A673 (cell line): ENCODE measurements around the gene ANAPC2. TPM values are rescaled to one million over a fixed set of nuclear protein-coding genes. Genes with fewer than 3 reads are reported as not detected.

Experiments used
- BruUV-seq: library from RNA; stranded (reverse); fragments of 400-500 nt; replicated peaks from 2 replicates; lab custom pipeline; 2021; lab: Mats Ljungman, UMichigan
- CTCF ChIA-PET: fragments of 300-600 bp; sonication (Branson Sonifier 250); formaldehyde crosslinking; loops from one replicate; lab custom pipeline; 2022; ENCODE audit warnings: antibody characterized with exemption; lab: Charles Lee
- POLR2A ChIA-PET: fragments of 300-600 bp; sonication (Branson Sonifier 250); formaldehyde crosslinking; loops from one replicate; lab custom pipeline; 2022; ENCODE audit warnings: antibody characterized with exemption; ENCODE audit not compliant: low non-redundant PET; lab: Charles Lee
- DNase-seq: peaks from one replicate; pipeline ENCODE4 v3.0.0-alpha.2; 2015; ENCODE audit warnings: low spot score
- H3K27ac ChIP-seq: fragments of 200-600 bp; sonication (generic); 2 replicates; pipeline ENCODE4 v1.5.1; 2016; ENCODE audit warnings: mixed run types, low read depth, mild to moderate bottlenecking, mixed read lengths, antibody characterized with exemption, low read length; ENCODE audit not compliant: poor library complexity, severe bottlenecking
- H3K27me3 ChIP-seq: fragments of 200-600 bp; sonication (generic); replicated peaks from 2 replicates; pipeline ENCODE4 v1.6.1; 2017; ENCODE audit warnings: mixed run types, low read depth, mild to moderate bottlenecking, mixed read lengths, antibody characterized with exemption, low read length; ENCODE audit not compliant: insufficient read depth, poor library complexity
- H3K36me3 ChIP-seq: fragments of 200-600 bp; sonication (generic); 2 replicates; pipeline ENCODE4 v1.6.1; 2016; ENCODE audit warnings: mixed run types, mild to moderate bottlenecking, mixed read lengths, antibody characterized with exemption, low read length; ENCODE audit not compliant: insufficient read depth, poor library complexity, severe bottlenecking
- H3K4me1 ChIP-seq: fragments of 200-600 bp; sonication (generic); 2 replicates; pipeline ENCODE4 v1.6.1; 2017; ENCODE audit warnings: mixed run types, mild to moderate bottlenecking, mixed read lengths, antibody characterized with exemption, low read length; ENCODE audit not compliant: insufficient read depth, poor library complexity, severe bottlenecking
- H3K4me3 ChIP-seq: fragments of 200-600 bp; sonication (generic); 2 replicates; pipeline ENCODE4 v1.5.1; 2016; ENCODE audit warnings: low read depth, mixed run types, mild to moderate bottlenecking, mixed read lengths, low read length; ENCODE audit not compliant: poor library complexity, severe bottlenecking
- H3K9me3 ChIP-seq: fragments of 200-600 bp; sonication (generic); 2 replicates; pipeline ENCODE4 v1.6.1; 2016; ENCODE audit warnings: mixed run types, low read depth, mild to moderate bottlenecking, mixed read lengths, antibody characterized with exemption, low read length; ENCODE audit not compliant: poor library complexity, severe bottlenecking
- CTCF ChIP-seq: fragments of 300-800, 200-600 bp; sonication (generic); conservative IDR thresholded peaks from 2 replicates; pipeline ENCODE4 v1.5.1; 2017; ENCODE audit warnings: low read depth, mild to moderate bottlenecking, antibody characterized with exemption, low read length, moderate library complexity, mixed read lengths
- EZH2 ChIP-seq: fragments of 200-600 bp; sonication (generic); IDR thresholded peaks from 2 replicates; pipeline ENCODE4 v1.6.1; 2017; ENCODE audit warnings: borderline replicate concordance, low read depth, mild to moderate bottlenecking, mixed read lengths, antibody characterized with exemption, low read length; ENCODE audit not compliant: poor library complexity, severe bottlenecking
- intact Hi-C: fragments of 100-400 bp; cut with micrococcal nuclease; formaldehyde crosslinking; loops from one replicate; pipeline ENCODE4 v1.10.0; 2022; ENCODE audit not compliant: unreplicated experiment
- microRNA-seq: library from miRNA; unstranded; fragments of <30 nt; microRNA quantifications from one replicate; pipeline ENCODE4 v1.2.0, GENCODE V29; 2021
- total RNA-seq: library from RNA; stranded (reverse); gene quantifications from 2 replicates; pipeline ENCODE4 v1.2.3, GENCODE V29; 2021

The ANAPC2 gene
- total RNA-seq, 1 experiment from 2014 or later = 49.6 TPM

GRCh38 chr9:137127301-137128157 lies 60.8 kb downstream of the ANAPC2 start:
- H3K4me1 ChIP-seq = peaks cover 13% of the 10 kb centered on the region
- DNase-seq = no peak
- no TSS peak for BruUV-seq
- H3K9me3 ChIP-seq = peaks cover 9% of the 10 kb centered on the region
- peaks cover 2% of the 10 kb centered on the region for H3K27me3 ChIP-seq
- no peaks in the 10 kb centered on the region for H3K36me3 ChIP-seq
- ChIA-PET CTCF (interaction anchor here (0.8 kb wide), 1 partner anchor 100 kb away, joined by 3 read pairs; the partner anchor contains the start of gene RNF224), POLR2A (no interaction called here)
- intact Hi-C loops = no loop called here
- no peak overlapping the region for H3K27ac ChIP-seq
- peak overlapping the region; percentile 79 for H3K4me3 ChIP-seq
- TF ChIP-seq CTCF (no peak), EZH2 (no peak)

- BruUV-seq = no TSS peak
- intact Hi-C loops = no loop called here
Observed at GRCh38 chr9:137126786-137127185, 61.6 kb downstream of the ANAPC2 start.

More at GRCh38 chr9:137126786-137127185, 61.6 kb downstream of the ANAPC2 start:
- Histone ChIP-seq H3K4me1 (peaks cover 13% of the 10 kb centered on the region), H3K36me3 (no peaks in the 10 kb centered on the region), H3K27me3 (no peaks in the 10 kb centered on the region), H3K27ac (no peak overlapping the region), H3K9me3 (peaks cover 9% of the 10 kb centered on the region), H3K4me3 (no peak overlapping the region)
- CTCF ChIA-PET = interaction anchor here (0.8 kb wide), 1 partner anchor 101 kb away, joined by 3 read pairs; the partner anchor contains the start of gene RNF224
- POLR2A ChIA-PET = interaction anchor here (0.8 kb wide), 1 partner anchor 24 kb away, joined by 7 read pairs; no protein-coding TSS in a partner anchor
- TF ChIP-seq CTCF = no peak
- TF ChIP-seq EZH2 = no peak
- DNase-seq = no peak

Small RNA genes within 50 kb of the gene (microRNA-seq; reads per million reads assigned to microRNA genes)
- gene MIR3621 = not detected

Other genes with a start within 250 kb of the ANAPC2 start
- gene FBXW5, start 243.8 kb downstream of the ANAPC2 start, total RNA-seq = 76.7 and 81.8 TPM in 2 replicates
- gene C8G, start 243.3 kb downstream of the ANAPC2 start, total RNA-seq = 0.74 and 0.75 TPM in 2 replicates
- 1.1 TPM in 1 of 2 replicates, not detected in the other for gene LCN12, start 236.3 kb downstream of the ANAPC2 start, total RNA-seq
- not detected in 2 replicates for gene PTGDS, start 211.1 kb downstream of the ANAPC2 start, total RNA-seq
- gene LCNL1, start 205.6 kb downstream of the ANAPC2 start, total RNA-seq = not detected in 2 replicates
- 91.5 and 99.5 TPM in 2 replicates for gene PAXX, start 196.1 kb downstream of the ANAPC2 start, total RNA-seq
- not detected in 2 replicates for gene CLIC3, start 192.0 kb downstream of the ANAPC2 start, total RNA-seq
- gene ABCA2, start 160.3 kb downstream of the ANAPC2 start, total RNA-seq = 27.8 and 38.9 TPM in 2 replicates
- not detected in 2 replicates for gene FUT7, start 156.5 kb downstream of the ANAPC2 start, total RNA-seq
- gene NPDC1, start 142.4 kb downstream of the ANAPC2 start, total RNA-seq = 73.9 and 81.4 TPM in 2 replicates
- not detected in 2 replicates for gene ENTPD2, start 134.5 kb downstream of the ANAPC2 start, total RNA-seq
- gene SAPCD2, start 118.0 kb downstream of the ANAPC2 start, total RNA-seq = 30.6 and 33.7 TPM in 2 replicates
- gene UAP1L1, start 111.0 kb downstream of the ANAPC2 start, total RNA-seq = 11.2 and 13.0 TPM in 2 replicates
- 48.6 and 54.9 TPM in 2 replicates for gene MAN1B1, start 101.6 kb downstream of the ANAPC2 start, total RNA-seq
- 120 and 122 TPM in 2 replicates for gene DPP7, start 73.8 kb downstream of the ANAPC2 start, total RNA-seq
- gene GRIN1, start 49.4 kb downstream of the ANAPC2 start, total RNA-seq = 0.17 and 0.52 TPM in 2 replicates
- gene LRRC26, start 18.5 kb downstream of the ANAPC2 start, total RNA-seq = not detected in 2 replicates
- gene TMEM210, start 16.5 kb downstream of the ANAPC2 start, total RNA-seq = not detected in 2 replicates
- 86.8 and 87.3 TPM in 2 replicates for gene SSNA1, start 116 bp upstream of the ANAPC2 start, total RNA-seq
- gene TPRN, start 12.2 kb upstream of the ANAPC2 start, total RNA-seq = 23.0 and 25.7 TPM in 2 replicates
- gene TMEM203, start 17.1 kb upstream of the ANAPC2 start, total RNA-seq = 37.5 and 41.8 TPM in 2 replicates
- gene NDOR1, start 17.1 kb upstream of the ANAPC2 start, total RNA-seq = 40.2 and 41.5 TPM in 2 replicates
- 13.7 and 20.2 TPM in 2 replicates for gene RNF208, start 33.7 kb upstream of the ANAPC2 start, total RNA-seq
- gene CYSRT1, start 36.6 kb upstream of the ANAPC2 start, total RNA-seq = 0.37 TPM in 1 of 2 replicates, not detected in the other
- gene RNF224, start 38.9 kb upstream of the ANAPC2 start, total RNA-seq = 0.17 TPM in 1 of 2 replicates, not detected in the other
- not detected in 2 replicates for gene SLC34A3, start 42.3 kb upstream of the ANAPC2 start, total RNA-seq
- 645 and 714 TPM in 2 replicates for gene TUBB4B, start 52.7 kb upstream of the ANAPC2 start, total RNA-seq
- gene STPG3, start 62.7 kb upstream of the ANAPC2 start, total RNA-seq = 0.35 TPM in 1 of 2 replicates, not detected in the other
- 72.6 and 78.1 TPM in 2 replicates for gene NELFB, start 66.8 kb upstream of the ANAPC2 start, total RNA-seq
- gene TOR4A, start 89.2 kb upstream of the ANAPC2 start, total RNA-seq = 0.82 and 1.4 TPM in 2 replicates
- gene NRARP, start 113.7 kb upstream of the ANAPC2 start, total RNA-seq = 7.4 and 8.9 TPM in 2 replicates
- 6.3 and 9.4 TPM in 2 replicates for gene EXD3, start 234.6 kb upstream of the ANAPC2 start, total RNA-seq
- gene NOXA1, start 234.8 kb upstream of the ANAPC2 start, total RNA-seq = 0.28 and 0.79 TPM in 2 replicates